Measurements from ENCODE around the gene LIPK. TPM values are rescaled to one million over a fixed set of nuclear protein-coding genes. Genes with fewer than 3 reads are reported as not detected.

Gene LIPK
- total and polyA plus RNA-seq, 2 of the 13 experiments (the other 11 are each of a cell fraction or from before 2014, with no cell fraction given) = not detected

DNA sequence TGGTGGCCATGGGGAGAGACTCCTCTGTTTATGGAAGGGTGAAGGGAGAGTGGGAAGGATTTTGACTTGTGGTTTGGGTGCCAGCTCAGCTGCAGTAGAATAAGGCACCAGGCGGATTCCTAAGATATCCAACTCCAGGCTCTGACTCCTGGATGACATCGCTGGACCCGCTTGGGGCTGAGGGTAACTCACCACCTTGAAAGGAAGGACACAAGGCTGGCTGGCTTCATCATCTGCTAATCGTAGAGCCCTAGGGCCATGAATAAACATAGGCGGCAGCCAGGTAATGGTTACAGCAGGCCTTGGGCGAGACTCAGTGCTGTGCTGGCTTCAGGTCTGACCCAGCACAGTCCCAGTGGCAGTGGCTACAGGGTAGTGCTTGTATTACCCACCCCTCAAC, 16.7 kb upstream of the LIPK start:
- H3K79me2 ChIP-seq (ENCODE audit: insufficient read depth, low read length) = no peaks in the 10 kb centered on the region
- ChIA-PET CTCF (ENCODE audit: low intra/inter-chr PET ratio, low total read pairs) (interaction anchor here (1.9 kb wide), 1 partner anchor 103 kb away, joined by 7 read pairs; no protein-coding TSS in a partner anchor), POLR2A (no interaction called here)
- no peak overlapping the region for H3K9ac ChIP-seq (ENCODE audit: insufficient read depth, low read depth, low read length)
- DNase-seq (ENCODE audit: low spot score) (no peak), ATAC-seq (no peak), FAIRE-seq (no peak)
- H3K9me3 ChIP-seq (ENCODE audit: low read length) = no peaks in the 10 kb centered on the region
- no peaks in the 10 kb centered on the region for H4K20me1 ChIP-seq (ENCODE audit: insufficient read depth, low read length)
- no peak overlapping the region for H2AFZ ChIP-seq (ENCODE audit: low read length)
- H3K27me3 ChIP-seq (ENCODE audit: control insufficient read depth in 1 of 2, insufficient read depth in 2 of 2, low read length in 2 of 2) = no peaks in the 10 kb centered on the region
- H3K27ac ChIP-seq (ENCODE audit: extremely low read length, insufficient read depth, low read length) = no peak overlapping the region
- no peaks in the 10 kb centered on the region for H3K36me3 ChIP-seq (replicated peaks in 1 of 2; ENCODE audit: control insufficient read depth in 1 of 2, insufficient read depth in 2 of 2, low read length in 2 of 2)
- no peak overlapping the region for H3K4me2 ChIP-seq (ENCODE audit: low read depth, low read length)
- no peaks in the 10 kb centered on the region for H3K4me1 ChIP-seq (ENCODE audit: insufficient read depth, low read length)
- no TSS peak for BruUV-seq (replicated peaks)
- intact Hi-C loops (cut with micrococcal nuclease; ENCODE audit: unreplicated experiment) = loop anchor here (5.0 kb wide), 1 partner anchor 48 kb away; no protein-coding TSS in a partner anchor
- TF ChIP-seq, protein P1, sequence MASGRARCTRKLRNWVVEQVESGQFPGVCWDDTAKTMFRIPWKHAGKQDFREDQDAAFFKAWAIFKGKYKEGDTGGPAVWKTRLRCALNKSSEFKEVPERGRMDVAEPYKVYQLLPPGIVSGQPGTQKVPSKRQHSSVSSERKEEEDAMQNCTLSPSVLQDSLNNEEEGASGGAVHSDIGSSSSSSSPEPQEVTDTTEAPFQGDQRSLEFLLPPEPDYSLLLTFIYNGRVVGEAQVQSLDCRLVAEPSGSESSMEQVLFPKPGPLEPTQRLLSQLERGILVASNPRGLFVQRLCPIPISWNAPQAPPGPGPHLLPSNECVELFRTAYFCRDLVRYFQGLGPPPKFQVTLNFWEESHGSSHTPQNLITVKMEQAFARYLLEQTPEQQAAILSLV (CRISPR knock-in tag; IDR thresholded peaks at IDR 0.05; ENCODE audit: borderline replicate concordance) = no peak
- no peak overlapping the region for H3K4me3 ChIP-seq (replicated peaks in 1 of 3; ENCODE audit: insufficient read depth in 1 of 3, low read depth in 2 of 3, low read length in 3 of 3)
- in situ Hi-C loops (cut with HindIII; ENCODE audit: extremely low pct_ligation_motif_present, low pct_unique_long_range_greater_than_20kb) = no loop called here
- WGBS (ENCODE audit: low lambda C conversion rate) = 65% methylated on average over 4 of the region's 6 CpGs

DNA sequence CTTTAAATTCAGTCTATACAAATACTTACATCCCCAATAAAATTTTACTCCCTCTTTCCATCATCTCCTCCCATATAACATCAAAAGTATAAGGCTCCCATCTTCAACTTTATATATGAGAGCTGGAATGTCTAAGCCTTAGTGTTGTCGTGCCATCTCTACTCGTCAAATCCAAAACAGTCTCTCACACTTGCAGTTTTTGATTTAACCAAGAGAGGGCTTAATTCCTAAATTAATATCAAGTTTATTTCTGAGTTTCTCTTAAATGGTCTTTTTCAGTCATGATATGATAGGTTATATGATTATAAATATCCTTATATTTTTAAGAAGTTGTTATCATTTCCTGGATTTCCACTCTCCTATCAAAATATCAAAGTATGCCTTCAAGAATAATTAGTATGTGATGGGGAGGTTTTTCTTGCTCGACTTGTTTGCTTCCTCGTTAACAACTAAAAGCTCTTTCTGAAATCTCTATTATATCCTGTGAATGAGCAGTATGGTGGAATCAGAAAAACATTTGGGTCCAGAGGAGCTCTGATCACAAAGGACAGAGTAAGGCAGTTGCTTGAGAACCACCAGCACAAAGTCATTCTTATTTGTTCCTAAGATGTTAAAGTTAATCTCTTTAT, 12.5 kb upstream of the LIPK start:
- H3K27me3 ChIP-seq (ENCODE audit: control insufficient read depth in 1 of 2, insufficient read depth in 2 of 2, low read length in 2 of 2) = no peaks in the 10 kb centered on the region
- under 1% methylated on average over 4 of the region's 4 CpGs for WGBS (ENCODE audit: low lambda C conversion rate)
- ChIA-PET POLR2A (no interaction called here), CTCF (ENCODE audit: low intra/inter-chr PET ratio, low total read pairs) (no interaction called here)
- in situ Hi-C loops (cut with HindIII; ENCODE audit: extremely low pct_ligation_motif_present, low pct_unique_long_range_greater_than_20kb) (no loop called here), intact Hi-C loops (cut with micrococcal nuclease; ENCODE audit: unreplicated experiment) (no loop called here)
- no TSS peak for BruUV-seq (replicated peaks)
- no peak for FAIRE-seq
- no peaks in the 10 kb centered on the region for H3K4me1 ChIP-seq (ENCODE audit: insufficient read depth, low read length)
- no peak overlapping the region for H2AFZ ChIP-seq (ENCODE audit: low read length)
- H3K4me3 ChIP-seq (replicated peaks in 1 of 3; ENCODE audit: insufficient read depth in 1 of 3, low read depth in 2 of 3, low read length in 3 of 3) = no peak overlapping the region
- H3K9me3 ChIP-seq (ENCODE audit: low read length) = no peaks in the 10 kb centered on the region
- no peaks in the 10 kb centered on the region for H3K79me2 ChIP-seq (ENCODE audit: insufficient read depth, low read length)
- no peak overlapping the region for H3K4me2 ChIP-seq (ENCODE audit: low read depth, low read length)
- DNase-seq (ENCODE audit: low spot score) = no peak
- H3K9ac ChIP-seq (ENCODE audit: insufficient read depth, low read depth, low read length) = no peak overlapping the region
- ATAC-seq = no peak
- no peak for TF ChIP-seq SMARCC2 (IDR thresholded peaks at IDR 0.05)
- no peak for TF ChIP-seq ZNF256 (CRISPR knock-in tag; conservative IDR thresholded peaks at IDR 0.05)
- no peak for TF ChIP-seq NPAS2 (CRISPR knock-in tag; IDR thresholded peaks at IDR 0.05; ENCODE audit: borderline replicate concordance)
- no peak for TF ChIP-seq PHB2 (IDR thresholded peaks at IDR 0.05; ENCODE audit: partially characterized antibody)
- no peak for TF ChIP-seq GABPB1 (CRISPR knock-in tag; IDR thresholded peaks at IDR 0.05)
- no peak for TF ChIP-seq ZNF614 (CRISPR knock-in tag; IDR thresholded peaks at IDR 0.05; ENCODE audit: borderline replicate concordance)
- TF ChIP-seq ZC3H13 (CRISPR knock-in tag; IDR thresholded peaks at IDR 0.05) = no peak
- no peak for TF ChIP-seq POLR2AphosphoS5 (IDR thresholded peaks at IDR 0.05; ENCODE audit: low read depth, low read length)
- TF ChIP-seq NCOA1 (CRISPR knock-in tag; IDR thresholded peaks at IDR 0.05) = no peak
- TF ChIP-seq, protein P2, sequence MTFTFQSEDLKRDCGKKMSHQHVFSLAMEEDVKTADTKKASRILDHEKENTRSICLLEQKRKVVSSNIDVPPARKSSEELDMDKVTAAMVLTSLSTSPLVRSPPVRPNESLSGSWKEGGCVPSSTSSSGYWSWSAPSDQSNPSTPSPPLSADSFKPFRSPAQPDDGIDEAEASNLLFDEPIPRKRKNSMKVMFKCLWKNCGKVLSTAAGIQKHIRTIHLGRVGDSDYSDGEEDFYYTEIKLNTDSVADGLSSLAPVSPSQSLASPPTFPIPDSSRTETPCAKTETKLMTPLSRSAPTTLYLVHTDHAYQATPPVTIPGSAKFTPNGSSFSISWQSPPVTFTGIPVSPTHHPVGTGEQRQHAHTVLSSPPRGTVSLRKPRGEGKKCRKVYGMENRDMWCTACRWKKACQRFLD (CRISPR knock-in tag; IDR thresholded peaks at IDR 0.05; ENCODE audit: borderline replicate concordance) = no peak
- TF ChIP-seq ZNF546 (CRISPR knock-in tag; conservative IDR thresholded peaks at IDR 0.05) = no peak
- no peak for TF ChIP-seq ZNF790 (CRISPR knock-in tag; IDR thresholded peaks at IDR 0.05; ENCODE audit: borderline replicate concordance)
- no peak for TF ChIP-seq ZNF615 (CRISPR knock-in tag; IDR thresholded peaks at IDR 0.05; ENCODE audit: borderline replicate concordance)
- no peak for TF ChIP-seq ATF7 (IDR thresholded peaks at IDR 0.05)
- TF ChIP-seq ATF7 (CRISPR knock-in tag; IDR thresholded peaks at IDR 0.05) = no peak
- H3K36me3 ChIP-seq (replicated peaks in 1 of 2; ENCODE audit: control insufficient read depth in 1 of 2, insufficient read depth in 2 of 2, low read length in 2 of 2) = no peaks in the 10 kb centered on the region
- H4K20me1 ChIP-seq (ENCODE audit: insufficient read depth, low read length) = no peaks in the 10 kb centered on the region
- no peak overlapping the region for H3K27ac ChIP-seq (ENCODE audit: extremely low read length, insufficient read depth, low read length)

Measured in HepG2 (cell line).